DND-41 (cell line): ENCODE results near the gene RCOR1.

Experiments used
- ATAC-seq: fragments of 200-7000 bp; cut with Tn5 transposase; 3 replicates; pipeline ENCODE4 v1.9.1; 2021; ENCODE audit warnings: low read depth; ENCODE audit not compliant: insufficient read depth
- DNase-seq: peaks from one replicate; pipeline ENCODE4 v3.0.0-alpha.2; 2020
- H2AFZ ChIP-seq: 2 replicates; pipeline ENCODE4 v1.6.0; 2012; ENCODE audit warnings: low read depth, low read length
- H3K27ac ChIP-seq: 2 replicates; pipeline ENCODE4 v1.5.1; 2012; ENCODE audit warnings: low read length, inconsistent platforms
- H3K27me3 ChIP-seq: fragments of 200-600 bp; sonication (generic); 2 replicates; pipeline ENCODE4 v1.6.0; 2012; ENCODE audit warnings: low read length, mild to moderate bottlenecking, inconsistent platforms; ENCODE audit not compliant: insufficient read depth, poor library complexity
- H3K36me3 ChIP-seq: 2 replicates; pipeline ENCODE4 v1.5.1; 2012; ENCODE audit warnings: low read length, inconsistent platforms; ENCODE audit not compliant: insufficient read depth
- H3K4me1 ChIP-seq: 2 replicates; pipeline ENCODE4 v1.5.1; 2012; ENCODE audit warnings: mild to moderate bottlenecking, low read length; ENCODE audit not compliant: insufficient read depth
- H3K4me2 ChIP-seq: 2 replicates; pipeline ENCODE4 v1.6.0; 2012; ENCODE audit warnings: mild to moderate bottlenecking, moderate library complexity, low read length, inconsistent platforms; ENCODE audit not compliant: insufficient read depth
- H3K4me3 ChIP-seq, 2 experiments: fragments of 200-600 bp in 1 of 2; shearing (Covaris generic) in 1 of 2; 2 replicates each; pipeline ENCODE4 v1.5.1; 2012 to 2016; ENCODE audit warnings: inconsistent platforms in 2 of 2, low read length in 2 of 2, mild to moderate bottlenecking in 2 of 2, low read depth in 1 of 2, moderate library complexity in 1 of 2
- H3K79me2 ChIP-seq: 2 replicates; pipeline ENCODE4 v1.6.0; 2012; ENCODE audit warnings: low read length, inconsistent platforms; ENCODE audit not compliant: insufficient read depth
- H3K9ac ChIP-seq: 2 replicates; pipeline ENCODE4 v1.6.0; 2012; ENCODE audit warnings: low read depth, mild to moderate bottlenecking, inconsistent platforms, low read length, moderate library complexity
- H3K9me3 ChIP-seq: 2 replicates; pipeline ENCODE4 v1.5.1; 2012; ENCODE audit warnings: low read length, moderate library complexity, mild to moderate bottlenecking, inconsistent platforms; ENCODE audit not compliant: insufficient read depth, severe bottlenecking
- H4K20me1 ChIP-seq: 2 replicates; pipeline ENCODE4 v1.6.0; 2012; ENCODE audit warnings: low read length; ENCODE audit not compliant: insufficient read depth
- EZH2 ChIP-seq: IDR thresholded peaks from 3 replicates; pipeline ENCODE4 v1.6.1; 2012; ENCODE audit warnings: borderline replicate concordance, low read depth, mild to moderate bottlenecking, moderate library complexity, low read length, inconsistent platforms; ENCODE audit not compliant: severe bottlenecking
- TF ChIP-seq, protein P1 (sequence below): IDR thresholded peaks from 2 replicates; pipeline ENCODE4 v1.5.1; 2012; ENCODE audit warnings: borderline replicate concordance, low read length, moderate library complexity, mild to moderate bottlenecking; ENCODE audit not compliant: poor library complexity, severe bottlenecking; ENCODE audit errors: extremely low read depth

Gene RCOR1

DNA sequence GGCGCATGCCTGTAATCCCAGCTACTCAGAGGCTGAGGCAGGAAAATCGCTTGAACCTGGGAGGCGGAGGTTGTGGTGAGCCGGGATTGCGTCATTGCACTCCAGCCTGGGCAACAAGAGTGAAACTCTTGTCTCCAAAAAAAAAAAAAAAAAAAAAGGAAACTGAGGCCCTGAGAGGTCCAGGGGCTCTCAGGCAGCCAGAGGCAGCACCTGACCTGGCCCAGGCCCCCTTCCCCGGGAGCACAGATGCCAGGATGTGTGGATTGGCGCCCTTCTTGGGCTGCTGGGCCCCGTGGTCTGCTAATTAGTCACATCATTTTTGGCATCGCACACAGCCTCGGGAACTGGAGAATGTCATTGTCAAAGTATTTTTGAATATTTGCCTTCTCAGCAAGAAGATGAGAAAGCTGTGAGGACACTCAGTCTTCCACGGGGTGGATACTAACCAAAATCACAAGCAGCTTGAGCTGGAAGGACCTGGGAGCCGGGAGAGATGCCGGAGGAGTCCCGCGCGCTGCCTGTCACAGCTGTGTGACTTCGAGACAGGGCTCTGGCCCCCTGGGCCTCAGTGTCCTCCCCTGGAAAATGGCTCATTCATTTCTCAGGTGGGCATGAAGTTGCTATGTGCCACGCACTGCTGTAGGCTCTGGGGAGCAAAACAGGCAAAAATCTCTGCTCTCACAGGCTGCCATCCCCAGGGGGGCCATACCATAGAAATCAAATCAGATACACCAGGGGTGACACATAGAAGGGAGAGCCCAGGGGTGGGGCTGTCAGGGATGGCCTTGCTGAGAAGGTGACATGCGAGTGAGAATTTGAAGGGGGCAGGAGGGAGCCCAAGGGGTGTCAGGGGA is 12.5 kb upstream of the RCOR1 start:
- H2AFZ ChIP-seq, result no peak overlapping the region

DNA sequence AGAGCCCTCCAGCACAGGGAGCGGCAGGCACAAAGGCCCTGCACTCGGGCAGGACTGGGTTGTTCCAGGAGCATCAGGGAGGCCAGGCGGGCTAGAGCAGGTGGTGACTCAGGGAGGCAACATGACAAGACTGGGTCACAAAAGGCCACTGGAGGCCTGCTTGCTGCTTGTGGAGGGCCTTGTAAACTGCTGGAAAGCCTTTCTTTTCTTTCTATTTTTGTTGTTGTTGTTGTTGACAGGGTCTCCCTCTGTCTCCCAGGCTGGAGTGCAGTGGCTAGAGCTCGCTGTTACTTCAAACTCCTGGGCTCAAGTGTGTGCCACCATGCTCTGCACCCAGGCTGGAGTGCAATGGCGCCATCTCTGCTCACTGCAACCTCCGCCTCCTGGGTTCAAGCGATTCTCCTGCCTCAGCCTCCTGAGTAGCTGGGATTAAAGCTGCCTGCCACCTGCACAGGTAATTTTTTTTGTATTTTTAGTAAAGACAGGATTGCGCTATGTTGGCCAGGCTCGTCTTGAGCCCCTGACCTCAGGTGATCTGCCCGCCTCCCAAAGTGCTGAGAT is 11.8 kb upstream of the RCOR1 start:
- H4K20me1 ChIP-seq, result no peaks in the 10 kb centered on the region
- no peak overlapping the region for H3K27ac ChIP-seq
- no peak overlapping the region for H3K4me3 ChIP-seq
- no peaks in the 10 kb centered on the region for H3K27me3 ChIP-seq
- no peak for DNase-seq
- no peaks in the 10 kb centered on the region for H3K36me3 ChIP-seq
- no peak for ATAC-seq
- no peaks in the 10 kb centered on the region for H3K79me2 ChIP-seq
- no peak overlapping the region for H3K9ac ChIP-seq
- H3K4me2 ChIP-seq, result no peak overlapping the region
- H3K9me3 ChIP-seq, result no peaks in the 10 kb centered on the region
- no peaks in the 10 kb centered on the region for H3K4me1 ChIP-seq
- TF ChIP-seq EZH2, result no peak
- TF ChIP-seq, protein P1, sequence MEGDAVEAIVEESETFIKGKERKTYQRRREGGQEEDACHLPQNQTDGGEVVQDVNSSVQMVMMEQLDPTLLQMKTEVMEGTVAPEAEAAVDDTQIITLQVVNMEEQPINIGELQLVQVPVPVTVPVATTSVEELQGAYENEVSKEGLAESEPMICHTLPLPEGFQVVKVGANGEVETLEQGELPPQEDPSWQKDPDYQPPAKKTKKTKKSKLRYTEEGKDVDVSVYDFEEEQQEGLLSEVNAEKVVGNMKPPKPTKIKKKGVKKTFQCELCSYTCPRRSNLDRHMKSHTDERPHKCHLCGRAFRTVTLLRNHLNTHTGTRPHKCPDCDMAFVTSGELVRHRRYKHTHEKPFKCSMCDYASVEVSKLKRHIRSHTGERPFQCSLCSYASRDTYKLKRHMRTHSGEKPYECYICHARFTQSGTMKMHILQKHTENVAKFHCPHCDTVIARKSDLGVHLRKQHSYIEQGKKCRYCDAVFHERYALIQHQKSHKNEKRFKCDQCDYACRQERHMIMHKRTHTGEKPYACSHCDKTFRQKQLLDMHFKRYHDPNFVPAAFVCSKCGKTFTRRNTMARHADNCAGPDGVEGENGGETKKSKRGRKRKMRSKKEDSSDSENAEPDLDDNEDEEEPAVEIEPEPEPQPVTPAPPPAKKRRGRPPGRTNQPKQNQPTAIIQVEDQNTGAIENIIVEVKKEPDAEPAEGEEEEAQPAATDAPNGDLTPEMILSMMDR, result no peak
- H2AFZ ChIP-seq, result no peak overlapping the region

More for the DNA sequence above, 12.5 kb upstream of the RCOR1 start:
- TF ChIP-seq EZH2, result no peak
- TF ChIP-seq, protein P1, result no peak
- Histone ChIP-seq H3K27ac (no peak overlapping the region), H3K27me3 (no peaks in the 10 kb centered on the region), H4K20me1 (no peaks in the 10 kb centered on the region), H3K9me3 (no peaks in the 10 kb centered on the region), H3K36me3 (no peaks in the 10 kb centered on the region), H3K4me1 (no peaks in the 10 kb centered on the region), H3K4me3 (no peak overlapping the region), H3K4me2 (no peak overlapping the region), H3K9ac (no peak overlapping the region), H3K79me2 (no peaks in the 10 kb centered on the region)
- ATAC-seq (no peak), DNase-seq (no peak)

DNA sequence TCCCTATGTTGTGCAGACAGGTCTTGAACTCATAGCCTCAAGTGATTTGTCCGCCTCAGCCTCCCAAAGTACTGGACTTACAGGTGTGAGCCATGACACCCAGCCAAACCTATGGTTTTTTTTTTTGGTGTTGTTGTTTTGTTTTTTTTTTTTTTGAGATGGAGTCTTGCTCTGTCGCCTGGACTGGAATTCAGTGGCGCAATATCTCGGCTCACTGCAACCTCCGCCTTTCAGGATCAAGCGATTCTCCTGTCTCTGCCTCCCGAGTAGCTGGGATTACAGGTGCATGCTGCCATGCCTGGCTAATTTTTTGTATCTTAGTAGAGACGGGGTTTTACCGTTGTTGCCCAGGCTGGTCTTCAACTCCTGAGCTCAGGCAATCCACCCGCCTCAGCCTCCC is 11.3 kb upstream of the RCOR1 start:
- Histone ChIP-seq H3K4me1 (no peaks in the 10 kb centered on the region), H3K36me3 (no peaks in the 10 kb centered on the region), H2AFZ (no peak overlapping the region), H3K4me3 (no peak overlapping the region), H3K9me3 (no peaks in the 10 kb centered on the region), H4K20me1 (no peaks in the 10 kb centered on the region), H3K9ac (no peak overlapping the region), H3K27ac (no peak overlapping the region), H3K4me2 (no peak overlapping the region), H3K27me3 (no peaks in the 10 kb centered on the region), H3K79me2 (no peaks in the 10 kb centered on the region)
- no peak for DNase-seq
- no peak for ATAC-seq
- no peak for TF ChIP-seq EZH2
- TF ChIP-seq, protein P1, result no peak
